GM21515 (cell line): ENCODE measurements around the gene PGLYRP3.
"Not testable (repeated sequence)": the region's sequence is repeated elsewhere in the genome, so short reads cannot be mapped to it uniquely, and the experiment has no call there.

Experiments
- ATAC-seq: cut with Tn5 transposase; IDR thresholded peaks from one replicate; pipeline ENCODE4 v1.9.1; 2021; ENCODE audit not compliant: unreplicated experiment

Gene PGLYRP3

GRCh38 chr1:153348511-153349362 is 36.0 kb upstream of the PGLYRP3 start, which contains the start of gene PGLYRP4:
PGLYRP4 (minus strand) TSS chr1:153348841; CDS start chr1:153347932, 909 bp downstream.
- no peak for ATAC-seq

DNA sequence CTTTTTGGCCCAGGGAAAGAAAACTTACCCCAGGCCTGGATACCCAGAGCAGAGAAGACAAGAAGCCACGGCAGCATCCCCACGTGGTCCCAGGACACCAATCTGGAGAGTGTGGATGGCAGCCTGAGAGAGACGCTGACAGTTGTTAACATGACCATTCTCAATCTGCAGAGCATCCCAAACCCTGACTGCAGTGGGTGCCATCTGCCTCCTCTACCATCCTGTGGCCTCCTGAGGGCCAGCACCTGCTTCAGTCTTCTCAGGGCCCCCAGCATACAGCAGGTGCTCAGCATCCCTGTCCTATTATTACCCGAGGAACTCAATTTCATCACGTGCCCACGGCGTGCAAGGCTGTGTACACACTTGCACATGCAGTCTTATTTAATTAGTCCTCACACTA is 35.1 kb upstream of the PGLYRP3 start:
- no peak for ATAC-seq

- not testable (repeated sequence) for ATAC-seq
These were observed 34.3 kb upstream of the PGLYRP3 start for GRCh38 chr1:153347049-153347448.

- ATAC-seq = no peak
These were observed 33.4 kb upstream of the PGLYRP3 start for GRCh38 chr1:153346077-153346723.

DNA sequence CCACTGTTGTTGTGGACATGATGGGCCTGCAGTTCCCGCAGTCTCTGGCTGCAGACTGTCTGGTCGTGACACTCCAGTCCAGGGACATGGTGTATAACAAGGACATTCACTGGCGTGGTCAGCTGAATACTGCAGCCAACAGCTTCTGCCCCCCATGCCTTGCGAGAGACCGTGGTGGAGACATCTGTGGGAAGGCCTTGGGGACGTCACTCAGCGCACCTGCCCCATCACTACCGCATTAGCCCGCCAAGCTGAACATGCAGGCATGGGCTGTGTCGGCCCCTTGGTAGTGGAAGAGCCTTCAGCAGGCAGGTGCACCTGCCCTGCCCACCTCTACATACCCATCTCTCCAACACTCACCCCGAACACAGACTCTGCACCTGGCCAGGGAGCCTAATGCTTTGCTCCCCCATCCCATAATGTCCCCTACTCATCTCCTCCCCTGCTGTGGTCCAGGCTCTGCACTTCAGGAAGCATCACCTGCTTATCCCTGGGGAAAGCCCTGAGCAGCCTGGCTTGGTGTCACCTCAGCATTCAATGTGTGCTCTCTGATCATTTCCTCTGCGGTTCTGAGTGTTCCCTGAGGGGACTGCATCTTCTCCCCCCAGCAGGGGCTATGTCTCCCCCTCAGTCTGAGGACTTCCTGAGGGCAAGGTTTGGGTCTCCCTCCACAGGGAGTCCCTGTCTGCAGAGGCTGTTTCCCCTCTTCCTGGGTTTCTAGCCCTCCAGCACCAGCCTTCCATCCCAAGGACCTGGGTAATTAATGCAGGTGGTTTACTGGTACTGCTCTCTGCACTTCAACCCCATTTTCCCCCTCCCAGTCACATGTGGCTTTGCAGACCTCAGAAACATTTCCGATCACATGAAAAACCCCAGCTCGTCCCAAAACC is 32.7 kb upstream of the PGLYRP3 start:
- ATAC-seq = no peak

GRCh38 chr1:153344718-153345025 is 31.9 kb upstream of the PGLYRP3 start:
- ATAC-seq = no peak

DNA sequence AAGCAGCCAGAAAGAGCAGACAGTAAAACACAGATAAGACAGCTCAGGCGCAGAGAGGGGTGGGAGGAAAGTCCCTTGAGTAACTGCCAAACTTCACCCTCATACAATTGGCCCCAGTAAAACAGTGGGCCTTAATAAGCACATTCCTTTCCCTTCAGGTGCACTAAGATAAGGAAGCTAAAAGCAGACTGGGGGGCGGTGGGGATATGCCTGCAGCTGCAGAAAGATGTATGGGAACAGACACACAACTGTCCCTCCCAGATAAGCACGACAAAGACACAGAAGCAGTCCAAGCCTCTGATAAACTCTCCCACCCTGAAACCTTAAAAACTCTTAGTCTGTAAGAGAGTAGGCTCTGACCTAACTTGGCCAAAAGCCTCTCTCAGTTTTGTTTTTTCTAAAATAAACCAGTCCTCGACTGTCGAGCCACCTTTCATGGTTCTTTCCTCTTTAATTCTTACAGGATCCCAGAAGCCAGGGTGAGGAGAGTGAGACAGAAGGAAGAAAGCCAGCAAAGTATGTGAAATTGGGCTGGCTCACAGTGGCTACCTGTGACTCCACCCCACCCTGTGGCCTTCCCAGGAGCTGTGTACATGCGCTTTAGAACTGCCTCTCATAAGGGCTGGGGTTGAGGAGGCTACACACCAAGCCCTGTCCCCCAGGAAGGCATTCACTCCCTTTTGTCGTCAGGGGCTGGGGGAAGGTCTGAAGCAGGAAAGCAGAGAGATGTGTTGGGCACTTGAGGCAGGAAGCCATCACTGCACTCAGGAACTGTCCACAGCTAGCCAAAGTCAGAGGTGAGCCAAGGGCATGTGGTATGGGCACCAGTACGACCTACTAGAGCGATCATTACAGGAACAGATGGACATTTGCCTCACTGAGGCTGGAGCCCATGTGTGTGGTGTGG is 31.3 kb upstream of the PGLYRP3 start:
- ATAC-seq = no peak

DNA sequence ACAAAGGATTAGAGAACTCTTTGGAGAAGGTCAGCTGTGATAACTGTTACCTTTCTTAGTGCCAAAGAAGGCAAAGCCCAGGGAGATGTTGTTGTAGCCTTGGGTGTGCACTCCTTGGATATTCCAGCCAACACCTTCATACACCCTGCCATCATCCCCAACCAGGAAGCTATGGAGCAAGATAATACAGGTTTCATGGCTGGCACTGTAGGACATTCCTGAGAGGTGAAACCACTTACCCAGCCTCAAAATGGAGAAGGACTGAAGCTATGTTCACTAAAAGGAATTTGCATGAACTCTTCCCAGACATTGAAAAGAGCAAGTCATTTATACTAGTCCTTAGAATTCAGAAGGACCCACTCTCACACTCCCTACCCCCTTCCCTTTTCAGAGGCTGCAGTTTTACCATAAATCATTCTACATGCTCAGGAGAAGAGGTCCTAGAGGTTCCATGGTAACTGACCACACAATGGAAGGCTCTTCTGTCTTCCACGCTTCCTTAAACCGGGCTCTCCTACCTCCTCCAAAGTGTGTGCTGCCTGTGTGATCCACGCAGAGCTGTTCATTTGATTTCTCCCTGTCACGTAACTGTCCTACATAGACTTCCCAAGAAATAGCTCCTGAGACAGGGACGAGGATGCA is 30.4 kb upstream of the PGLYRP3 start:
- no peak for ATAC-seq

DNA sequence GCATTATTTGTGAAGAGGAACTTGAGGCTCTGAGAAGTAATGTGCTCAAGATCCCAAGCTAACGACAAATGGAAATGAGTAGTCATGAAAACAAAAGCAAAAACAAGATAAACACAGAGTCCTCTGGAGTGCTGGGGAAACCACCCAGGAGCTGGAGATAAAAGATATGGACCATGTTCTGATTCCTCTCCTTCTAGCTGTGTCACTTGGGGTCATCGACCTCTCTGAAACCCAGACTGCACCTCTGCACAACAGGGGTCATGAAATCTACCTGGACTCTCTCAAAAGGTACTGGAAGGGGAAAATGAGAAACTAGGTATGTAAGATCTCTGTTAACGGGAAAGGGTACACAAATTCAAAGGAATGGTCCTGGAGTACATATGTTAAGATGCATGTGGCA is 29.4 kb upstream of the PGLYRP3 start:
- no peak for ATAC-seq

GRCh38 chr1:153341431-153341934 is 28.7 kb upstream of the PGLYRP3 start:
- no peak for ATAC-seq

GRCh38 chr1:153340356-153340755 is 27.6 kb upstream of the PGLYRP3 start:
- ATAC-seq = no peak

DNA sequence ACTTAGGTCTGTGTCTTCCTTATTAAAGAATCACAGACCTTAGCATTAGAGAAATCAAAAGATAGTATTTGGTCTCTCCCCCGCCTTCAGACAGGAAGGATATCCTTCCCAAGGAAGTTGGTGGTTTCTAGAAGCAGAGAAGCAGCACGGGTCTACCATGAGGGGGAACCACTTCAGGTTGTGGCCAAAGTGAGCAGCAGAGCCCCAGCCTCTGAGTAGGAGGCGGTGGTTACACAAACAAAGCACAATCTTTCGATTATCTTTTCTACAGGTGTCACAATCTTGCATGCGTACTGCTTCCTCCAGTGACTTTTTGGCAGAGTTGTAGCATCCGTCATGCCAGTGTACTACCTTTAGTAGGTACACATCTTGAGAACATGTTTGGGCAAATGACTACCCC is 27.1 kb upstream of the PGLYRP3 start:
- ATAC-seq = no peak

- no peak for ATAC-seq
These were observed 25.5 kb upstream of the PGLYRP3 start for GRCh38 chr1:153337980-153338853.

GRCh38 chr1:153336650-153337049 is 23.9 kb upstream of the PGLYRP3 start:
- no peak for ATAC-seq

DNA sequence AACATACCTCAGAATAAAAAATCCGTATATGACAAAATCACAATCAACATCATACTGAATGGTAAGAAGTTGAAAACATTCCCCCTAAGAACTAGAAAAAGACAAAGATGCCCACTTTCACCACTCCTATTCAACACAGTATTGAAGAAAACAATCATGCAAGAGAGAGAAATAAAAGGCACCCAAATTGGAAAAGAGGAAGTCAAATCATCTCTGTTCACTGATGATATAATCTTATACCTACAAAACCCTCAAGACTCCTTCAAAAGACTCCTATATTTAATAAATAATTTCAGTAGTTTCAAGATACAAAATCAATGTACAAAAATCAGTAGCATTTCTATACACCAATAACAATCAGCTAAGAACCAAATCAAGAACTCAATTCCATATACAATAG is 21.1 kb upstream of the PGLYRP3 start:
- no peak for ATAC-seq

- ATAC-seq = no peak
These were observed 12.2 kb upstream of the PGLYRP3 start for GRCh38 chr1:153324912-153325311.

DNA sequence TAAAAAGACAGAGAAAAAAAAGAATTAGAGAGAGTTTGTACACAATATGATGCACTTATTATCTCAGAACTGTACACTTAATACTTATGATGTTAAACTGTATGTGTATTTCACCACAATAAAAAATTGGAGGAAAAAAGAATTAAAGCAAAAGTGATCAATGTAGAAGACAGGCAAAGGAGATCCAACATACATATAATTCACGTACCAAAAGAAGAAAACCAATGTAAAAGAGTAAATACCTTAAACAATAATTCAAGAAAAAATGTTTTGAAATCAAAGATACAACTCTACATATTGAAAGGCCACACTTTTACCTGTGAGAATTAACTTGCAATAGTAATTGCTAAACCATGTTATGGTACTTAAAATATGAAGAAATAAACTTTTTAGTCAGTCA is 9.8 kb upstream of the PGLYRP3 start:
- no peak for ATAC-seq

DNA sequence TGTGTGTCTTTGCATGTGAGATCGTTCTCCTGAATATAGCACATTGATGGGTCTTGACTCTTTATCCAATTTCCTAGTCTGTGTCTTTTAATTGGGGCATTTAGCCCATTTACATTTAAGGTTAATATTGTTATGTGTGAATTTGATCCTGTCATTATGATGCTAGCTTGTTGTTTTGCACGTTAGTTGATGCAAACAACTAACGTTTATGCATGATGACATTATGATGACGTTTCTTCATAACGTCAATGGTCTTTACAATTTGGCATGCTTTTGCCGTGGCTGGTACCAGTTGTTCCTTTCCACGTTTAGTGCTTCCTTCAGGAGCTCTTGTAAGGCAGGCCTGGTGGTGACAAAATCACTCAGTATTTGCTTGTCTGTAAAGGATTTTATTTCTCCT is 5.4 kb upstream of the PGLYRP3 start:
- ATAC-seq = not testable (repeated sequence)

- not testable (repeated sequence) for ATAC-seq
These were observed 3.3 kb upstream of the PGLYRP3 start for GRCh38 chr1:153316013-153316412.
